Adipocyte (in vitro differentiated cells): ENCODE results near the gene NSUN7.

Experiments used
- DNase-seq: peaks from one replicate; pipeline ENCODE4 v3.0.0-alpha.2; 2015; ENCODE audit warnings: low read depth
- H3K27me3 ChIP-seq: replicated peaks from 2 replicates; pipeline ENCODE4 v1.7.0; 2013; ENCODE audit warnings: mild to moderate bottlenecking, low read length, moderate library complexity; ENCODE audit not compliant: control insufficient read depth, insufficient read depth
- H3K36me3 ChIP-seq: 2 replicates; pipeline ENCODE4 v1.7.0; 2013; ENCODE audit warnings: low read length, mild to moderate bottlenecking, moderate library complexity; ENCODE audit not compliant: control insufficient read depth, insufficient read depth, severe bottlenecking
- H3K4me1 ChIP-seq: 2 replicates; pipeline ENCODE4 v1.7.0; 2013; ENCODE audit warnings: mild to moderate bottlenecking, low read length, moderate library complexity; ENCODE audit not compliant: control insufficient read depth, insufficient read depth
- H3K4me3 ChIP-seq: 2 replicates; pipeline ENCODE4 v1.7.0; 2013; ENCODE audit warnings: mild to moderate bottlenecking, low read length, moderate library complexity
- H3K9ac ChIP-seq: 2 replicates; pipeline ENCODE4 v1.7.0; 2013; ENCODE audit warnings: mild to moderate bottlenecking, low read length, moderate library complexity
- H3K9me3 ChIP-seq: 2 replicates; pipeline ENCODE4 v1.7.0; 2013; ENCODE audit warnings: mild to moderate bottlenecking, low read length, moderate library complexity; ENCODE audit not compliant: control insufficient read depth

NSUN7 gene

DNA sequence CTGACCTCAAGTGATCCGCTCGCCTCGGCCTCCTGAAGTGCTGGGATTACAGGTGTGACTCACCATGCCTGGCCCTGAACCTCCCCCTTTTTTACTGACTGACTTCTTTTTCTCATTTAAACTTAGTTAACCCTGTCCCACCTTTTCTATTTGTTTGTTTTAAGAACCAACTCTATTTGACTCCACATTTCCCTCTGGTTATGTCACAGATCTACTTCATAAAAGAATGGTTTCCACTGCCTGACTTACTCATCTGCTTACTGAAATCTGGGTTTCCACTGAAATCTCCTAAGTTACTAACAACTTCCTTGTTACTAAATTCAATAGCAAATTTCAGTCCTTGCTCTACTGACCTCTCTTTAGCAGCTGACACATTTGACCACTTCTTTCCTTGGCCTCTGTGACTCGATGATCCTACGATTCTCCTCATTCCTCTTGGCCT is 28.0 kb upstream of the NSUN7 start:
- DNase-seq, result no peak
- H3K4me1 ChIP-seq, result no peaks in the 10 kb centered on the region
- no peak overlapping the region for H3K9ac ChIP-seq
- no peaks in the 10 kb centered on the region for H3K9me3 ChIP-seq
- H3K27me3 ChIP-seq, result no peaks in the 10 kb centered on the region
- no peak overlapping the region for H3K4me3 ChIP-seq
- no peaks in the 10 kb centered on the region for H3K36me3 ChIP-seq

DNA sequence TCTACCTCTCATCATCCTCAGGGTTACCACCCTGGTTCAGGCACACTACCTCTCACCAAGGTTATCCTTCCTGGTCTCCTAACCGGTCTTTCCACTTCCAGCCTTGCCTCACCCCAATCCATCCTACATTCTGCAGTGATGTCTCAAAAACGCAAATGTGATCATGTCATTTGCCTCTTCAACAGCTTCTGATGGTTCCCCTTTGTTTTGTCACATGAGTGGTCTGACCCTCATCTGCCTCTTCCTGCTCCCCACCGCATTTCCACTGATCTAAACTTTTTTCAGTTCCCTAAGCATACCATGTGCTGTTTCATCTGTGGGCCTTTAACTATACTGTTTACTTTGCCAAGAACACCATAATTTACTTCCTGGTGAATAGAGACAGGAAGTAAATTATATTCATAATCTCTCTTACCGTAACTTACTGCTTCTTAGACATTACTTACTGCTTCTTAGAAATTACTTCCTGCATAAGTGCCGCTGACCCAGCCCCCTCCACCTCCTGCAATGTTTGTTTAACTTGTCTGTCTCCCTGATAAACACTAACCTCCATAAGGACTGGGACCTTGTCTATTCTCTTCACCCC is 27.1 kb upstream of the NSUN7 start:
- H3K36me3 ChIP-seq, result no peaks in the 10 kb centered on the region
- DNase-seq, result no peak
- no peak overlapping the region for H3K4me3 ChIP-seq

DNA sequence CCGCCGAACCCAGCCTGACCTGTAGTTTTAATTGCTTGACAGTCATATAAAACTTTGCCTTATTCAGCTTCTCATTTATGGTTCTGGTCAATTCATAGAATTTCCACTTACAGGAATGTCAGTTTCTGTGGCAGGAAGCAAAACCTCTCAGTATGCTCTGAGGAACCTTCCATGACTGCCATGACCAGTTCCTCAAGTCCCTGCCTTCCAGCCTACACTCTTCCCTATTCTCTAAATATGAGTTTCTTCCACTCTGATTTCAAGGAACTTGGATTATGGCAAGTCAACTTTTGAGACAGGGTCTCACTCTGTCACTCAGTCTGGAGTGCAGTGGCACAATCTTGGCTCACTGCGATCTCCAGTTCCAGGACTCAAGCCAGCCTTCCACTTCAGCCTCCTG is 26.0 kb upstream of the NSUN7 start:
- H3K9ac ChIP-seq, result no peak overlapping the region
- H3K4me1 ChIP-seq, result no peaks in the 10 kb centered on the region
- H3K4me3 ChIP-seq, result no peak overlapping the region
- no peak for DNase-seq
- H3K27me3 ChIP-seq, result no peaks in the 10 kb centered on the region
- no peaks in the 10 kb centered on the region for H3K9me3 ChIP-seq
- H3K36me3 ChIP-seq, result no peaks in the 10 kb centered on the region

More for the DNA sequence above, 27.1 kb upstream of the NSUN7 start:
- Histone ChIP-seq H3K9me3 (no peaks in the 10 kb centered on the region), H3K27me3 (no peaks in the 10 kb centered on the region), H3K9ac (no peak overlapping the region), H3K4me1 (no peaks in the 10 kb centered on the region)

DNA sequence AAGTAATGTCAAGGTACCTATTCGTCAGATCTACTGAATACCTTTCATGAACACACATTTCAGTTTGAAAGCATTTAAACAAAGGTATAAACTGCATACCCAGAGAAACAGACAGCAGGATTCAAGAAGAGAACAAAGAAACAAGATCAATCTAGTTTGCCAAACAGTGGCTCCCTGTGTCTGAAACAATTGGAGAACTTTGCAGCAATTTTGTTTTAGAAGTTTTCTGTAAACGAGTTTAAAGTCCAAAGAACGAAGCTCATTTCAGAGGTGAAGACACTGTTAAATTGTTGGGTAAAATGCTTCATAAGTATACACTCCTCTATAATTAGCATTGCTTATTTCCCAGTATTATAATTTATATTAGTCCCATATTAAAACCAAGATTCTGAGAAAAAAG is 21.4 kb upstream of the NSUN7 start:
- no peaks in the 10 kb centered on the region for H3K36me3 ChIP-seq
- no peaks in the 10 kb centered on the region for H3K4me1 ChIP-seq
- no peak overlapping the region for H3K9ac ChIP-seq
- no peak for DNase-seq
- no peaks in the 10 kb centered on the region for H3K27me3 ChIP-seq
- no peaks in the 10 kb centered on the region for H3K9me3 ChIP-seq
- no peak overlapping the region for H3K4me3 ChIP-seq

DNA sequence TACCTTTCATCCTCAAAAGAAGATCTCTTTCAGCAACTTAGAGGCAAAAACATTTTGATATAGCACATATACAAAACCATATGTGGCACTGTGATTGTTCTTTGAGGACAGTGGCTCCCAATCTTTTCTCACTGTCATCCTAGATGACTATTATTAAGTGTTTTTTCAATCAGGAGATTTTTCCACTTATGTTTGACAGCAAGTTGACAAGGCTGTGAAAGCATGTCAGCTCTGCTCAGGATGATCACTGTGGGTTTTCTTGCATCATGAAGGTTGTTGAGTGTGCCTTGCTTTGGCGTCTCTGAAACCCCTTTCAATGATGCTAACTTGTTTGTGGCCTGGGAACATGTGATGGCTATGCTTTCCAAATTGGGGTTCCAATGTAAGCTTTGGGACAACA is 20.2 kb upstream of the NSUN7 start:
- H3K9me3 ChIP-seq, result no peaks in the 10 kb centered on the region

DNA sequence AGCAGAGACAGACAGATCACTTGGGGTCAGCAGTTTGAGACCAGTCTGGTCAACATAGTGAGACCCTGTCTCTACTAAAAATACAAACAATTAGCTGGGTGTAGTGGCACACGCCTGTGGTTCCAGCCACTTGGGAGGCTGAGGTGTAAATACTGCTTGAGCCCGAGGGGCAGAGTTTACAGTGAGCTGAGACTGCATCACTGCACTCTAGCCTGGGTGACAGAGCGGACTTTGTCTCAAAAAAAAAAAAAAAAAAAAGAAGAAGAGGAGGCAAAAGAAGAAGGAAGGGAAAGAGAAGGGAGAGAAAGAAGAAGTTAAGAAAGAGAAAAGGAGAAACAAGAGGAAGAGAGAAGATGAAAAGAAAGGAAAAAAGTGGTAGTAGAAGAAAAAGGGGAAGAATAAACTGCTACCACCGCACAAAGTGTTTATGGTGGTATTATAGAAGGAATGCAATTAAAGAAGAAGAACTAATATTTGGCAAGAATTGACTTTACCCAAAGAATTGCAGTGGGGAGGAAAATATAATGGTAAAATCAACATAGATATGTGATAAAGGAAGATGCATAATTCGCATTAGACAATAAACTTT is 19.6 kb upstream of the NSUN7 start:
- Histone ChIP-seq H3K27me3 (peaks cover 6% of the 10 kb centered on the region), H3K4me1 (no peaks in the 10 kb centered on the region), H3K36me3 (no peaks in the 10 kb centered on the region), H3K9ac (no peak overlapping the region), H3K9me3 (no peaks in the 10 kb centered on the region), H3K4me3 (no peak overlapping the region)
- DNase-seq, result no peak

More for the DNA sequence above, 20.2 kb upstream of the NSUN7 start:
- H3K4me3 ChIP-seq, result no peak overlapping the region
- no peaks in the 10 kb centered on the region for H3K36me3 ChIP-seq
- H3K4me1 ChIP-seq, result no peaks in the 10 kb centered on the region
- DNase-seq, result no peak
- H3K27me3 ChIP-seq, result peaks cover under 1% of the 10 kb centered on the region
- H3K9ac ChIP-seq, result no peak overlapping the region

DNA sequence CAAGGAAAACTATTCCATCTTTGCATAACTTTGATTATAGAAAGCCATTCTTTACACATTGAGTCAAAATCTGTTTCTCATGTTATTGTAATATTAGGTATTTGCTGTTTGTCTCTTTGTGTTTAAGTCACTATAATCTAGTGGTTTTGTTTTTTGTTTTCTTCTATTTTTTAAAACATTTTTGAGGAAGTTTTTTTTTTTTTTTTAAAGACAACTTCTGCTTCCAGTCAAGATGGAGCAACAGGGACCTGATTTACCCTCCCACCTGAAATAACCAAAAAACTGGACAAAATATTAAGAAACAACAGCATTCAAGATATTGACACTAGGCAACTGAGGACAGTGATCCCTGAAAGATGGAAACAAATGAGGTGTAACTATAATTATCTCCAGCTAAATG is 18.4 kb upstream of the NSUN7 start:
- H3K4me1 ChIP-seq, result no peaks in the 10 kb centered on the region
- no peaks in the 10 kb centered on the region for H3K9me3 ChIP-seq
- no peak for DNase-seq
- H3K27me3 ChIP-seq, result peaks cover 6% of the 10 kb centered on the region
- no peak overlapping the region for H3K9ac ChIP-seq
- no peak overlapping the region for H3K4me3 ChIP-seq
- H3K36me3 ChIP-seq, result no peaks in the 10 kb centered on the region

DNA sequence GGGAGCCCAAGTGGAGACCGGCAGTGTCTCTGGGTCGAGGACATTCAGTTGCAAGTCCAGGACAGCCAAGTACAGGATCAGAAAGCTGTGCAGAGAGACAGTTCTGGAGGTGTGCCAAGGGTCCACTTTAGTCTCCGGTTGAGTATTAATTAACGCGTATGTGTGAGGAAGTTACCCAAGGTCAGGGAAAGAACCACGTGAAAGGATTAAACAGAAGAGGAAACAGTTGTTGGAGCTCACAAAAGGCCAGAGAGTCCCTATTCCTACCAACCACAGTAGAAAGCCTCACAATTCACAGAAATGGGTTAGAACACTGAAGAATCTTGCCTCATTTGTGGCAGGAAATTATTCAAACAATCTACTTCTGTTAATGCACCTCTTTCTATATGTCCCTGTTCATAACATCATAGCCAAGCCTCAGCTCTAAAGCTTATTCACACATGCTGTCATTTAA is 17.9 kb upstream of the NSUN7 start:
- DNase-seq, result no peak
- H3K36me3 ChIP-seq, result no peaks in the 10 kb centered on the region
- peaks cover 6% of the 10 kb centered on the region for H3K27me3 ChIP-seq
- no peaks in the 10 kb centered on the region for H3K9me3 ChIP-seq
- no peaks in the 10 kb centered on the region for H3K4me1 ChIP-seq
- H3K4me3 ChIP-seq, result no peak overlapping the region
- no peak overlapping the region for H3K9ac ChIP-seq

DNA sequence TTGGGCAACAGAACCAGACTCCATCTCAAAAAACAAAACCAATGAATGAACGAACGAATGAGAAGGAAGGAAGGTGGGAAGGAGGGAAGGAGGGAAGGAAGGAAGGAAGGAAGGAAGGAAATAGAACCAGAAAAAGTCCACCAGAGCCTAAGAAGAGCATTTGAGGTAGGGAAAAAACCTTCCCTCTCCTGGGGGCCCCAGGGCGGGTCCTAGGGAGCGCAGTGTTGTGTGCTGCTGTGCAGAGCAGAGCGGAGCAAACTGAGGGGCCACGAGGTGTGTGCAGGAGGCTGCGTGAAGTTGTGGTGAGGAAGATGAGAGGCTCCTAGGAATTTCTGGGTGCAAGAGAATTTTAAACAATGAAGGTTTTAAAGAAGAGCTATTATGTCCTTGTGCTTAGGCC is 16.0 kb upstream of the NSUN7 start:
- no peak overlapping the region for H3K9ac ChIP-seq
- no peak overlapping the region for H3K4me3 ChIP-seq
- H3K36me3 ChIP-seq, result no peaks in the 10 kb centered on the region
- peaks cover 6% of the 10 kb centered on the region for H3K27me3 ChIP-seq
- no peaks in the 10 kb centered on the region for H3K9me3 ChIP-seq
- no peaks in the 10 kb centered on the region for H3K4me1 ChIP-seq
- DNase-seq, result no peak

DNA sequence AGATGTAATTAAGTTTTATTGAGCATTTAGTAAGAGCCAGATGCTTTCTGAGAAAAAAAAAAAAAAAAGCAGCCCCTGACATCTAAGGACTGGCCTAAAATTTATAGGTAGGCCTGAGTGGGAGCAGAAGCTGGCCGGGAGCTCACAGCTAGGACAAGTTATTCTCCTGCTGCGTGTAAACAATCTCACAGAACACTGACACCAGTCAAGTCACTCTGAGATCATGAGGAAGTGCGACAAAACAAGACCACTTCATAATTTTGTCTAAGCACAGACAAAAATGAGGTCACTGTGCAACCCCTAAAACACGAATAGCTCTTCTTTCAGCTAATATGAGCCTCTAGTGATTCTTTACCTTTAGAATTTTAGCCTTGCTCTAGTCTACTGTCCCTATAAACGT is 15.3 kb upstream of the NSUN7 start:
- H3K9ac ChIP-seq, result no peak overlapping the region
- peaks cover 6% of the 10 kb centered on the region for H3K27me3 ChIP-seq
- DNase-seq, result no peak
- no peaks in the 10 kb centered on the region for H3K4me1 ChIP-seq
- H3K36me3 ChIP-seq, result no peaks in the 10 kb centered on the region
- no peaks in the 10 kb centered on the region for H3K9me3 ChIP-seq
- no peak overlapping the region for H3K4me3 ChIP-seq

DNA sequence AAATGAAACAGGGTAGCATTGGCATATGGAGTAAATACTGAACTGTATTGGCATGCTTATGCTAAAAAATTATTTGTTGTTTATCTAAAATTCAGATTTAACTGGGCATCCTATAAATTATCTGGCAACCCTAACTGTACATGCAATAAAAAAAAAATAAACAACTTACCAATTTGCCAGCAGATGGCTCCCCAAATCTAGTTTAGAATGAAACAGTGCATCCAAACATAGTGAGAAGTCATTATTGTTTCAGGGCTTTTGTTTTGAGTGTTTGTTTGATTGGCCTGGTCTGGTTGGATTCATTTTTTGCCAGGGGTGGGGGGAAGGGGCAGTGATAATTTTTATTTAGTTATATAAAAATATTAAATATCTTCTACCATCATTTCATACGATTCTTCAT is 12.8 kb upstream of the NSUN7 start:
- DNase-seq, result peak; percentile 78
- Histone ChIP-seq H3K9ac (no peak overlapping the region), H3K36me3 (no peaks in the 10 kb centered on the region), H3K4me3 (no peak overlapping the region), H3K27me3 (peaks cover 6% of the 10 kb centered on the region), H3K4me1 (no peaks in the 10 kb centered on the region), H3K9me3 (no peaks in the 10 kb centered on the region)

DNA sequence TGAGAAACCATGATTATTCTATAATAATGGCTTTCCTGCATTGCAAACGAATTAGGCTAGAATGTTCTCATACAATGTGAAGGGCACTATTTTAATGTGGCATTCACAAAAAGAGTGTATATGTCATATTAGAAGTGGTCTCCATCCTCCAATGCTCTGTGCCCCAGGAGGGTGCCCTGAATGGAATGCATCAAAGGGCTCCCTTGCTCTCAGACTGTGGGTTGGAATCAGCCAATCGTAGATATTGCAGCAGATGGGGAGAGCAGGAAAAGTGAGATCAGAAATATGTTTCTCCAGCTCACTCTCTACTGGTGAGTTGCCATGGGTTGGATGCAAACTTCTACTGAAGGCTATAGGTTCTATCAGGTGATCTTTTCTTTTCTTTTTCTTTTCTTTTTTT is 11.9 kb upstream of the NSUN7 start:
- H3K9ac ChIP-seq, result no peak overlapping the region
- H3K4me3 ChIP-seq, result no peak overlapping the region
- no peak for DNase-seq

More for the DNA sequence above, 11.9 kb upstream of the NSUN7 start:
- Histone ChIP-seq H3K9me3 (no peaks in the 10 kb centered on the region), H3K4me1 (no peaks in the 10 kb centered on the region), H3K27me3 (peaks cover 6% of the 10 kb centered on the region), H3K36me3 (no peaks in the 10 kb centered on the region)
